A549 (cell line): ENCODE data around the gene INPP5A. TPM values are rescaled to one million over a fixed set of nuclear protein-coding genes. Genes with fewer than 3 reads are reported as not detected.

ENCODE experiments used
- ATAC-seq, 2 experiments: fragments of 200-7000 bp in 1 of 2; fragments of >200 bp in 1 of 2; cut with Nextera tagmentation in 1 of 2; cut with Tn5 transposase in 1 of 2; 3 replicates each; pipeline versions ENCODE4 v1.8.0 to v1.9.1; 2018 to 2020; ENCODE audit warnings: mild to moderate bottlenecking in 1 of 2, moderate library complexity in 1 of 2
- CTCF ChIA-PET: fragments of 300-600 bp; sonication (Branson Sonifier 250); formaldehyde crosslinking; extraction: SDS; loops from one replicate; lab custom pipeline; 2021; ENCODE audit warnings: antibody characterized with exemption, inconsistent platforms; lab: Yijun Ruan, JAX
- POLR2A ChIA-PET: fragments of 350-600 bp; formaldehyde crosslinking; extraction: SDS; loops from one replicate; lab custom pipeline; 2021; ENCODE audit warnings: antibody characterized with exemption, inconsistent platforms; lab: Yijun Ruan, JAX
- DNase-seq, 2 experiments: peaks; one replicate each; pipeline versions ENCODE4 v3.0.0 to v3.0.0-alpha.2; 2011 to 2016; ENCODE audit warnings: low read depth in 1 of 2, low spot score in 1 of 2
- FAIRE-seq: peaks from 2 replicates; lab custom pipeline; 2011; peaks lifted over from hg19 to GRCh38; lab: Jason Lieb, UNC
- H3K27ac ChIP-seq, 2 experiments: fragments of >200 bp; sonication (Bioruptor Twin); formaldehyde crosslinking; 3 replicates each; pipeline ENCODE4 v1.5.1; 2016 to 2017
- H3K4me1 ChIP-seq: fragments of >200 bp; sonication (Bioruptor Twin); formaldehyde crosslinking; 3 replicates; pipeline ENCODE4 v1.6.1; 2016
- H3K4me2 ChIP-seq: fragments of >200 bp; sonication (Bioruptor Twin); formaldehyde crosslinking; 3 replicates; pipeline ENCODE4 v1.6.1; 2016
- H3K4me3 ChIP-seq: fragments of >200 bp; sonication (Bioruptor Twin); formaldehyde crosslinking; 3 replicates; pipeline ENCODE4 v1.5.1; 2016
- H3K9me3 ChIP-seq: fragments of >200 bp; sonication (Bioruptor Twin); formaldehyde crosslinking; 3 replicates; pipeline ENCODE4 v1.6.1; 2016
- BCL3 ChIP-seq: fragments of >200 bp; sonication (Bioruptor Twin); formaldehyde crosslinking; IDR thresholded peaks from 3 replicates; pipeline ENCODE4 v1.6.1; 2016
- E2F6 ChIP-seq: IDR thresholded peaks from 2 replicates; pipeline ENCODE4 v1.6.1; 2012; ENCODE audit warnings: low read depth, borderline replicate concordance
- EHMT2 ChIP-seq: fragments of 200-600 bp; sonication (generic); IDR thresholded peaks from 2 replicates; pipeline ENCODE4 v1.6.1; 2016; ENCODE audit warnings: antibody characterized with exemption, low read depth, mild to moderate bottlenecking, moderate library complexity
- EP300 ChIP-seq, 2 experiments: fragments of >200 bp; sonication (Bioruptor Twin); formaldehyde crosslinking; IDR thresholded peaks; 2 replicates in 1 of 2; 3 replicates in 1 of 2; pipeline ENCODE4 v1.6.1; 2016 to 2017
- FOSB ChIP-seq: fragments of 250-450 bp; sonication (Bioruptor Pico); IDR thresholded peaks from 2 replicates; pipeline ENCODE4 v1.5.0; 2020; ENCODE audit warnings: mild to moderate bottlenecking, moderate library complexity
- FOSL2 ChIP-seq, 2 experiments: fragments of 450-650 bp in 1 of 2; fragments of >200 bp in 1 of 2; sonication (Bioruptor Twin) in 1 of 2; formaldehyde crosslinking; IDR thresholded peaks; 2 replicates each; pipeline versions ENCODE4 v1.5.0 to v1.6.1; 2016 to 2020; ENCODE audit warnings: mild to moderate bottlenecking in 1 of 2, moderate library complexity in 1 of 2
- JUNB ChIP-seq: fragments of >200 bp; sonication (Bioruptor Twin); formaldehyde crosslinking; IDR thresholded peaks from 2 replicates; pipeline ENCODE4 v1.6.1; 2016
- MAX ChIP-seq: IDR thresholded peaks from 2 replicates; pipeline ENCODE4 v1.6.1; 2012
- MYC ChIP-seq: IDR thresholded peaks from 2 replicates; pipeline ENCODE4 v1.6.1; 2012; ENCODE audit warnings: mild to moderate bottlenecking, inconsistent platforms, low read length, improper control_type of control experiment, borderline replicate concordance
- NPAS2 ChIP-seq: fragments of 250-450 bp; sonication (Bioruptor Pico); IDR thresholded peaks from 2 replicates; pipeline ENCODE4 v1.8.0; 2022; ENCODE audit warnings: mild to moderate bottlenecking, moderate library complexity, borderline replicate concordance
- PBX3 ChIP-seq: IDR thresholded peaks from 2 replicates; pipeline ENCODE4 v1.6.1; 2012
- PHF8 ChIP-seq: fragments of 200-600 bp; sonication (generic); IDR thresholded peaks from 2 replicates; pipeline ENCODE4 v1.6.1; 2016; ENCODE audit warnings: low read depth, mild to moderate bottlenecking, antibody characterized with exemption, moderate library complexity, borderline replicate concordance
- REST ChIP-seq: fragments of 200-600 bp; sonication (generic); IDR thresholded peaks from 2 replicates; pipeline ENCODE4 v1.6.1; 2016; ENCODE audit warnings: antibody characterized with exemption, mild to moderate bottlenecking, moderate library complexity
- RFX5 ChIP-seq: fragments of 450-650 bp; IDR thresholded peaks from 2 replicates; pipeline ENCODE4 v1.7.1; 2014; ENCODE audit warnings: antibody characterized with exemption, mild to moderate bottlenecking, moderate library complexity
- ZFP36 ChIP-seq: fragments of 450-650 bp; IDR thresholded peaks from 2 replicates; pipeline ENCODE4 v1.6.1; 2014; ENCODE audit warnings: borderline replicate concordance; ENCODE audit not compliant: partially characterized antibody
- ZNF302 ChIP-seq: fragments of 250-450 bp; sonication (Bioruptor Pico); IDR thresholded peaks from 2 replicates; pipeline ENCODE4 v1.9.0; 2021; ENCODE audit warnings: inconsistent platforms, mild to moderate bottlenecking, moderate library complexity
- ZSCAN20 ChIP-seq: fragments of 250-450 bp; sonication (Bioruptor Pico); IDR thresholded peaks from 2 replicates; pipeline ENCODE4 v1.8.0; 2022; ENCODE audit warnings: mild to moderate bottlenecking, moderate library complexity
- WGBS: methylation state at CpG from one replicate; pipeline ENCODE4 v1.1.6; 2017; ENCODE audit errors: missing lambda C conversion rate; 5-methylcytosine and 5-hydroxymethylcytosine counted together
- polyA plus RNA-seq, 4 experiments: library from polyadenylated mRNA; depleted of rRNA in 3 of 4; stranded (reverse); fragments of >200 nt; fragmentation: RNase III in 1 of 4; extraction: RNeasy Plus Mini Kit Qiagen cat#74134 plus additional on column Dnase treatment in 1 of 4; gene quantifications; 2 replicates in 3 of 4; 3 replicates in 1 of 4; pipeline ENCODE4 v1.2.3, GENCODE V29; 2011 to 2017

The INPP5A gene
- polyA plus RNA-seq, 2 of the 4 experiments (the other 2 are of a cell fraction), result 13.7 to 15.1 TPM

- ATAC-seq, result no peak
- Histone ChIP-seq H3K4me1 (no peaks in the 10 kb centered on the region), H3K4me2 (no peak overlapping the region), H3K9me3 (no peaks in the 10 kb centered on the region; the same call in 2 of the 3 replicates), H3K27ac (no peak overlapping the region), H3K4me3 (no peak overlapping the region)
- no peak for DNase-seq
- WGBS, result 91% methylated on average over 20 of the region's 24 CpGs
- POLR2A ChIA-PET, result no interaction called here
- CTCF ChIA-PET, result interaction anchor here (1.0 to 1.8 kb wide), 3 partner anchors 13 to 104 kb away, joined by 3 to 12 read pairs (median 3); no protein-coding TSS in a partner anchor
- TF ChIP-seq MAX (no peak), REST (no peak), ZFP36 (no peak), FOSB (CRISPR knock-in tag) (no peak), ZSCAN20 (CRISPR knock-in tag) (no peak), RFX5 (no peak), MYC (no peak), JUNB (no peak), EHMT2 (no peak), PHF8 (no peak), NPAS2 (CRISPR knock-in tag) (no peak), EP300 (IDR thresholded peaks at IDR 0.05) (no peak)
- FAIRE-seq, result no peak
Observed at GRCh38 chr10:132698211-132698751, 160.7 kb downstream of the INPP5A start.

GRCh38 chr10:132698761-132699391 lies 161.3 kb downstream of the INPP5A start:
- DNase-seq, result no peak
- ATAC-seq, result no peak
- H3K4me3 ChIP-seq, result no peak overlapping the region
- WGBS, result 90% methylated on average over 18 of the region's 28 CpGs
- H3K9me3 ChIP-seq, result no peaks in the 10 kb centered on the region; the same call in 2 of the 3 replicates
- ChIA-PET POLR2A (no interaction called here), CTCF (interaction anchor here (1.4 kb wide), 1 partner anchor 12 kb away, joined by 3 read pairs; no protein-coding TSS in a partner anchor)
- no peak for TF ChIP-seq RFX5
- TF ChIP-seq ZSCAN20 (CRISPR knock-in tag), result no peak
- TF ChIP-seq BCL3, result no peak
- no peak for TF ChIP-seq FOSL2 (IDR thresholded peaks at IDR 0.05)
- no peak for TF ChIP-seq FOSL2 (CRISPR knock-in tag; IDR thresholded peaks at IDR 0.05)
- TF ChIP-seq ZNF302 (CRISPR knock-in tag), result no peak
- no peak for TF ChIP-seq E2F6
- TF ChIP-seq MYC, result no peak
- no peak for TF ChIP-seq PBX3
- no peak for TF ChIP-seq EHMT2
- no peak for TF ChIP-seq NPAS2 (CRISPR knock-in tag)
- FAIRE-seq, result no peak
- no peak overlapping the region for H3K27ac ChIP-seq
- H3K4me1 ChIP-seq, result no peaks in the 10 kb centered on the region
- H3K4me2 ChIP-seq, result no peak overlapping the region
